Measurements from ENCODE around the gene GADL1.

GRCh38 chr3:30708472-30708871, 186.0 kb downstream of the GADL1 start:
- no peak for TF ChIP-seq CTCF (optimal IDR thresholded peaks at IDR 0.05 in 1 of 3, IDR thresholded peaks at IDR 0.05 in 1 of 3, conservative IDR thresholded peaks at IDR 0.05 in 1 of 3; ENCODE audit: extremely low read depth in 1 of 3, insufficient read depth in 2 of 3, low read length in 3 of 3)
- no peak for TF ChIP-seq EZH2 (IDR thresholded peaks at IDR 0.05; ENCODE audit: low read length)
